ENCODE measurements around the gene TSR1. TPM values are rescaled to one million over a fixed set of nuclear protein-coding genes. Genes with fewer than 3 reads are reported as not detected.
A peak's percentile ranks its signal among the peaks of the same experiment; 100 is the strongest.

TSR1 gene
- total and polyA plus RNA-seq, 9 of the 15 experiments (the other 6 are each of a cell fraction or from before 2014, with no cell fraction given), result 16.4 to 87.5 (median 55.2) TPM

DNA sequence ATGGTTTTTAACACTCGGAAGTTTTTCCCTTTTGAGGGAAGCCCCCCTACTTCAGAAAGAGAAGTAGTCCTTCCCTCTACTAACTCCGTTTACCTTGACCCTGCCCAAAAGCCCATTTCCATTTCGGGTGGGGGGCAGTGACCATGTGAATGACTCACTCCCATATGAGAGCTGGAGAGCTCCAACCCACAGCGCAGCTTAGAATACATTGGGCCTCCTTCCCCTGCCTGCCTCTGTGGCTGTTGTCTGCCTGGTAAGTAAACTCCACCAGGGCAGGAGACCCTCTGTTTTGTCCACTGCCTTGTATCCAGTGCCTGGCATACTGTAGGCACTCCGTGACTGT is 2.0 kb upstream of the TSR1 start (continued):
- TF ChIP-seq, protein P1, sequence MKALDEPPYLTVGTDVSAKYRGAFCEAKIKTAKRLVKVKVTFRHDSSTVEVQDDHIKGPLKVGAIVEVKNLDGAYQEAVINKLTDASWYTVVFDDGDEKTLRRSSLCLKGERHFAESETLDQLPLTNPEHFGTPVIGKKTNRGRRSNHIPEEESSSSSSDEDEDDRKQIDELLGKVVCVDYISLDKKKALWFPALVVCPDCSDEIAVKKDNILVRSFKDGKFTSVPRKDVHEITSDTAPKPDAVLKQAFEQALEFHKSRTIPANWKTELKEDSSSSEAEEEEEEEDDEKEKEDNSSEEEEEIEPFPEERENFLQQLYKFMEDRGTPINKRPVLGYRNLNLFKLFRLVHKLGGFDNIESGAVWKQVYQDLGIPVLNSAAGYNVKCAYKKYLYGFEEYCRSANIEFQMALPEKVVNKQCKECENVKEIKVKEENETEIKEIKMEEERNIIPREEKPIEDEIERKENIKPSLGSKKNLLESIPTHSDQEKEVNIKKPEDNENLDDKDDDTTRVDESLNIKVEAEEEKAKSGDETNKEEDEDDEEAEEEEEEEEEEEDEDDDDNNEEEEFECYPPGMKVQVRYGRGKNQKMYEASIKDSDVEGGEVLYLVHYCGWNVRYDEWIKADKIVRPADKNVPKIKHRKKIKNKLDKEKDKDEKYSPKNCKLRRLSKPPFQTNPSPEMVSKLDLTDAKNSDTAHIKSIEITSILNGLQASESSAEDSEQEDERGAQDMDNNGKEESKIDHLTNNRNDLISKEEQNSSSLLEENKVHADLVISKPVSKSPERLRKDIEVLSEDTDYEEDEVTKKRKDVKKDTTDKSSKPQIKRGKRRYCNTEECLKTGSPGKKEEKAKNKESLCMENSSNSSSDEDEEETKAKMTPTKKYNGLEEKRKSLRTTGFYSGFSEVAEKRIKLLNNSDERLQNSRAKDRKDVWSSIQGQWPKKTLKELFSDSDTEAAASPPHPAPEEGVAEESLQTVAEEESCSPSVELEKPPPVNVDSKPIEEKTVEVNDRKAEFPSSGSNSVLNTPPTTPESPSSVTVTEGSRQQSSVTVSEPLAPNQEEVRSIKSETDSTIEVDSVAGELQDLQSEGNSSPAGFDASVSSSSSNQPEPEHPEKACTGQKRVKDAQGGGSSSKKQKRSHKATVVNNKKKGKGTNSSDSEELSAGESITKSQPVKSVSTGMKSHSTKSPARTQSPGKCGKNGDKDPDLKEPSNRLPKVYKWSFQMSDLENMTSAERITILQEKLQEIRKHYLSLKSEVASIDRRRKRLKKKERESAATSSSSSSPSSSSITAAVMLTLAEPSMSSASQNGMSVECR (CRISPR knock-in tag; IDR thresholded peaks at IDR 0.05), result no peak
- no peak for TF ChIP-seq ELF4 (CRISPR knock-in tag; IDR thresholded peaks at IDR 0.05)
- TF ChIP-seq KHSRP (IDR thresholded peaks at IDR 0.05), result no peak
- no peak for TF ChIP-seq YY1 (IDR thresholded peaks at IDR 0.05; ENCODE audit: borderline replicate concordance in 1 of 3, control insufficient read depth in 1 of 3, extremely low read depth in 1 of 3, insufficient read depth in 3 of 3, insufficient read length in 1 of 3, insufficient replicate concordance in 2 of 3, low read depth in 1 of 3, low read length in 2 of 3)
- TF ChIP-seq PHTF2 (CRISPR knock-in tag; IDR thresholded peaks at IDR 0.05), result no peak
- no peak for TF ChIP-seq ZNF696 (CRISPR knock-in tag; conservative IDR thresholded peaks at IDR 0.05)
- TF ChIP-seq, protein P2, sequence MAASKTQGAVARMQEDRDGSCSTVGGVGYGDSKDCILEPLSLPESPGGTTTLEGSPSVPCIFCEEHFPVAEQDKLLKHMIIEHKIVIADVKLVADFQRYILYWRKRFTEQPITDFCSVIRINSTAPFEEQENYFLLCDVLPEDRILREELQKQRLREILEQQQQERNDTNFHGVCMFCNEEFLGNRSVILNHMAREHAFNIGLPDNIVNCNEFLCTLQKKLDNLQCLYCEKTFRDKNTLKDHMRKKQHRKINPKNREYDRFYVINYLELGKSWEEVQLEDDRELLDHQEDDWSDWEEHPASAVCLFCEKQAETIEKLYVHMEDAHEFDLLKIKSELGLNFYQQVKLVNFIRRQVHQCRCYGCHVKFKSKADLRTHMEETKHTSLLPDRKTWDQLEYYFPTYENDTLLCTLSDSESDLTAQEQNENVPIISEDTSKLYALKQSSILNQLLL (CRISPR knock-in tag; IDR thresholded peaks at IDR 0.05; ENCODE audit: borderline replicate concordance), result no peak
- TF ChIP-seq, protein P3, sequence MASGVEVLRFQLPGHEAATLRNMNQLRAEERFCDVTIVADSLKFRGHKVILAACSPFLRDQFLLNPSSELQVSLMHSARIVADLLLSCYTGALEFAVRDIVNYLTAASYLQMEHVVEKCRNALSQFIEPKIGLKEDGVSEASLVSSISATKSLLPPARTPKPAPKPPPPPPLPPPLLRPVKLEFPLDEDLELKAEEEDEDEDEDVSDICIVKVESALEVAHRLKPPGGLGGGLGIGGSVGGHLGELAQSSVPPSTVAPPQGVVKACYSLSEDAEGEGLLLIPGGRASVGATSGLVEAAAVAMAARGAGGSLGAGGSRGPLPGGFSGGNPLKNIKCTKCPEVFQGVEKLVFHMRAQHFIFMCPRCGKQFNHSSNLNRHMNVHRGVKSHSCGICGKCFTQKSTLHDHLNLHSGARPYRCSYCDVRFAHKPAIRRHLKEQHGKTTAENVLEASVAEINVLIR (CRISPR knock-in tag; IDR thresholded peaks at IDR 0.05), result no peak
- no peak for TF ChIP-seq NFE2L1 (tag; IDR thresholded peaks at IDR 0.05; ENCODE audit: borderline replicate concordance, low read depth)
- TF ChIP-seq TSC22D4 (tag; IDR thresholded peaks at IDR 0.05), result no peak
- TF ChIP-seq SLC30A9 (CRISPR knock-in tag; IDR thresholded peaks at IDR 0.05), result no peak
- TF ChIP-seq, protein P4, sequence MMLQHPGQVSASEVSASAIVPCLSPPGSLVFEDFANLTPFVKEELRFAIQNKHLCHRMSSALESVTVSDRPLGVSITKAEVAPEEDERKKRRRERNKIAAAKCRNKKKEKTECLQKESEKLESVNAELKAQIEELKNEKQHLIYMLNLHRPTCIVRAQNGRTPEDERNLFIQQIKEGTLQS (IDR thresholded peaks at IDR 0.05), result peak; percentile 64
- TF ChIP-seq, protein P4 (CRISPR knock-in tag; conservative IDR thresholded peaks at IDR 0.05), result no peak
- TF ChIP-seq HIVEP1 (CRISPR knock-in tag; IDR thresholded peaks at IDR 0.05), result no peak
- no peak for TF ChIP-seq FIP1L1 (IDR thresholded peaks at IDR 0.05; ENCODE audit: low read depth, low read length, poor library complexity, severe bottlenecking)
- TF ChIP-seq ZNF586 (CRISPR knock-in tag; conservative IDR thresholded peaks at IDR 0.05), result no peak
- TF ChIP-seq, protein P5, sequence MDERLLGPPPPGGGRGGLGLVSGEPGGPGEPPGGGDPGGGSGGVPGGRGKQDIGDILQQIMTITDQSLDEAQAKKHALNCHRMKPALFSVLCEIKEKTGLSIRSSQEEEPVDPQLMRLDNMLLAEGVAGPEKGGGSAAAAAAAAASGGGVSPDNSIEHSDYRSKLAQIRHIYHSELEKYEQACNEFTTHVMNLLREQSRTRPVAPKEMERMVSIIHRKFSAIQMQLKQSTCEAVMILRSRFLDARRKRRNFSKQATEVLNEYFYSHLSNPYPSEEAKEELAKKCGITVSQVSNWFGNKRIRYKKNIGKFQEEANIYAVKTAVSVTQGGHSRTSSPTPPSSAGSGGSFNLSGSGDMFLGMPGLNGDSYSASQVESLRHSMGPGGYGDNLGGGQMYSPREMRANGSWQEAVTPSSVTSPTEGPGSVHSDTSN (CRISPR knock-in tag; IDR thresholded peaks at IDR 0.05; ENCODE audit: low read depth), result no peak
- TF ChIP-seq, protein P5 (tag; conservative IDR thresholded peaks at IDR 0.05; ENCODE audit: low read depth), result no peak
